Activated naive CD8-positive, alpha-beta T cell (primary cell): ENCODE data around the gene IRX2.

Experiments
- H3K27ac Mint-ChIP-seq: one replicate; pipeline ENCODE4 v1.8.0; 2021; ENCODE audit warnings: mixed read lengths
- H3K27me3 Mint-ChIP-seq: one replicate; pipeline ENCODE4 v1.8.0; 2021; ENCODE audit warnings: mixed read lengths
- H3K36me3 Mint-ChIP-seq: one replicate; pipeline ENCODE4 v1.8.0; 2021; ENCODE audit warnings: mixed read lengths
- H3K4me1 Mint-ChIP-seq: one replicate; pipeline ENCODE4 v1.8.0; 2021; ENCODE audit warnings: low read depth, mixed read lengths
- H3K4me3 Mint-ChIP-seq: one replicate; pipeline ENCODE4 v1.8.0; 2021; ENCODE audit warnings: mild to moderate bottlenecking, mixed read lengths
- H3K9me3 Mint-ChIP-seq: one replicate; pipeline ENCODE4 v1.8.0; 2021; ENCODE audit warnings: low read depth, mixed read lengths

IRX2 gene

DNA sequence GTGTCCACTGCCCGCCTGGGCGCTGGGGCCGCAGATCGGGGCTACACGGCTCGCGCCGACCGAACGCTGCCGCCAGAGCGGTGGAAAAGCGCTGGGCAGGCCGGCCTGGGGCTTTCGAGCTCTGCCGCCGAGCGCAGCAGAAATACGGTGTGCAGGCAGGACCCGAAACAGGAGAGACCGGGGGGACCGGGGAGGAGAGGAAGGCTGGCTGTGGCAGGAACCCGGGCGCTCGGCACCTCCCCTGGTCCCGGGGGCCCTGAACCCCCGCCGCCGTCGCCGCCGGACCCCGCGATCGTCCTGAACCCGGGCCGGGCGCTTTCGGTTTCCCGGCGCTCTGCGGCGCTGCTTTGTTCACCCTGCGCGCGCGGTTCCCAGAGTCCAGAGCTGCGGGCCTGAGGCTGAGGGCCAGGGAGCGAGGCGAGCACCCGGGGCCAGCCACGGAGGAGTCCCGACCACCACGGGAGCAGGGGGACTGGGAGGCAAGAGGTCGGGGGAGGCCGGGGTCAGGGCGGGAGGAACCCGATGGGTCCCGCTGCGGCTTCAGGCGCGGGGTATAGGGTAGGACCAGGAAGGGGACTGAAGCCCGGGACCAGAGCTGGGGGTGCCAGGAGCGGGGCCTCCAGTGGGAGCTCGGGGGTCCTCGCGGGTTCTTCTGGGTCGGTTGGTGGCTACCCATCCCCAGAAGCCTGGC lies 12.0 kb downstream of the IRX2 start:
- Mint-ChIP-seq H3K27me3 (peaks cover 26% of the 10 kb centered on the region), H3K4me1 (no peaks in the 10 kb centered on the region), H3K27ac (no peak overlapping the region), H3K9me3 (no peaks in the 10 kb centered on the region), H3K4me3 (no peak overlapping the region), H3K36me3 (no peaks in the 10 kb centered on the region)

DNA sequence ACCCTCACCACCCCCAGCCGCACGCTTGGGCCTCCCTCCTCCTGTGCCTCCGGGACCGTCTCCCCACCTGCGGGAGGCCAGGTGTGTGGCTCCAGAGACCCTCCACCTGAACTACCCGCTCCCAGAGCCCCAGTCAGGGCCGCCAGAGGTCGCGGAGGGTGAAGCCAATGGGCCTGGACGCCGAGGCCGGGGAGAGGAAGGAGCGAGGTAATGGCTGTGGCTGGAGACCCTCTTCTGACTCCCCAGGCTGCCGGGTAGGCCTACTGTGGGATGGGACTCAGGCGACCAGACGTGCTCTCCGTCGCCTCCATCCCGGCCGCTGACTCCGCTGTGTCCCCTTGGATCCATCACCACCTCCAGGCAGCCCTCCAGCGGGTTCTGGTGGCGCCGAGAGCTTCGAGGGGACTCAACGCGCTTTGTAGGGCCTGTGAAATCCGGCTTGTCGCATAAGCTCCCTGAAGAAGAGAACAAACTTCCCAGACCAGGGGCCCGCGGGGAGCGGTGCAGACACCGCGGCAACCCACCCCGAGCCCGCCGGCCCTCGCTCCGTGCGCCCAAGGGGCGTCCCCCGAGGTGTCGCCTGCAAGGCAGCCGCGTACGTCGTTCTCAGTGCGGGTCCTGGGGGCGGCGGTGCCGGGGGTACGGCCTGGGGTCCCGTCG lies 12.6 kb downstream of the IRX2 start:
- H3K9me3 Mint-ChIP-seq, result no peaks in the 10 kb centered on the region
- no peaks in the 10 kb centered on the region for H3K4me1 Mint-ChIP-seq
- no peak overlapping the region for H3K4me3 Mint-ChIP-seq
- peaks cover 24% of the 10 kb centered on the region for H3K27me3 Mint-ChIP-seq
- H3K27ac Mint-ChIP-seq, result no peak overlapping the region
- H3K36me3 Mint-ChIP-seq, result no peaks in the 10 kb centered on the region

GRCh38 chr5:2738156-2738699 lies 13.2 kb downstream of the IRX2 start:
- Mint-ChIP-seq H3K27ac (no peak overlapping the region), H3K4me3 (no peak overlapping the region), H3K36me3 (no peaks in the 10 kb centered on the region), H3K4me1 (no peaks in the 10 kb centered on the region), H3K27me3 (peaks cover 20% of the 10 kb centered on the region), H3K9me3 (no peaks in the 10 kb centered on the region)

GRCh38 chr5:2737273-2738155 lies 14.0 kb downstream of the IRX2 start:
- no peaks in the 10 kb centered on the region for H3K36me3 Mint-ChIP-seq
- no peaks in the 10 kb centered on the region for H3K4me1 Mint-ChIP-seq
- no peaks in the 10 kb centered on the region for H3K9me3 Mint-ChIP-seq
- H3K27me3 Mint-ChIP-seq, result peaks cover 18% of the 10 kb centered on the region
- H3K4me3 Mint-ChIP-seq, result no peak overlapping the region
- no peak overlapping the region for H3K27ac Mint-ChIP-seq

DNA sequence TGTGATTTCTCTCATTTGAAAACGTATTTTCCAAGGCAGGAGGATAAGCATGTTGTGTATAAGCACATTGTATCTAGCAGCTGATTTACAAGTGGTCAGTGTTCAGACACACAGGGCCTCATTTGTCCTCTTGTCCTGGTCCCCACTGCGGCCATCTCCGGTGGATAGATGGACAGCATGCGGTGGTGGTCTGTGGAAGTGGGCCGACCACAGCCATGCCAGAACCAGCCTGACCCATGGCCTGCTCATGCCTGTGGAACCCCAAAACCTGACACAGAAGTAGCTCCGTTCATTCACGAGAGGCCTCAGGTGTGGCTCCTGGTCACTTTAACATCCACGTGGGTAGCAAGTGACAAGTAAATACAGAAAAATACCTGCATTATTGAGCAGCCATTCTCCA lies 14.6 kb downstream of the IRX2 start:
- Mint-ChIP-seq H3K9me3 (no peaks in the 10 kb centered on the region), H3K36me3 (no peaks in the 10 kb centered on the region), H3K27ac (no peak overlapping the region), H3K27me3 (peaks cover 16% of the 10 kb centered on the region), H3K4me1 (no peaks in the 10 kb centered on the region), H3K4me3 (no peak overlapping the region)

GRCh38 chr5:2735996-2736395 lies 15.5 kb downstream of the IRX2 start:
- H3K9me3 Mint-ChIP-seq, result no peaks in the 10 kb centered on the region
- H3K27me3 Mint-ChIP-seq, result peaks cover 13% of the 10 kb centered on the region
- H3K27ac Mint-ChIP-seq, result no peak overlapping the region
- no peaks in the 10 kb centered on the region for H3K4me1 Mint-ChIP-seq
- H3K4me3 Mint-ChIP-seq, result no peak overlapping the region
- H3K36me3 Mint-ChIP-seq, result no peaks in the 10 kb centered on the region

- H3K27me3 Mint-ChIP-seq, result peaks cover 11% of the 10 kb centered on the region
- H3K9me3 Mint-ChIP-seq, result no peaks in the 10 kb centered on the region
- no peaks in the 10 kb centered on the region for H3K4me1 Mint-ChIP-seq
- H3K4me3 Mint-ChIP-seq, result no peak overlapping the region
- H3K27ac Mint-ChIP-seq, result no peak overlapping the region
- no peaks in the 10 kb centered on the region for H3K36me3 Mint-ChIP-seq
Measured at GRCh38 chr5:2732850-2733249, 18.6 kb downstream of the IRX2 start.

DNA sequence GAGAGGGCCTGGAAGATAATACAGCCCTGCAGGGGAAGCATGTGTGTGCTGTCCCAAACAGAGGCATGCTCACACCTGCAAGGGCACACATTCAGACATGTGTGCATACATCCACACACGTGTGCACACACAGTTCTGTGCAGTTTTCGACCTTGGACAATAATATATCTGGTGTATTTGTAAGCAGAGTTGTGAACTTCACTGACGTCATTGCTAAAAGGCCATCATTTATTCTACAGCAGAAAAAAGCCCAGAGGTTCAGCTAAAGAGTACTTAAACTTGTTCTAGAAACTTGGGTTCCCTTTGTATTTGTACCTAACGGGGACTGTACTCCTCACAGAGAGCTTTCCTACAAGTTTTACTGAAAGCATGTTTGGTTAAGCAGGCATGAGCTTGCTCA lies 19.5 kb downstream of the IRX2 start:
- Mint-ChIP-seq H3K4me3 (no peak overlapping the region), H3K27ac (no peak overlapping the region), H3K4me1 (no peaks in the 10 kb centered on the region), H3K27me3 (peaks cover 11% of the 10 kb centered on the region), H3K9me3 (no peaks in the 10 kb centered on the region), H3K36me3 (no peaks in the 10 kb centered on the region)

DNA sequence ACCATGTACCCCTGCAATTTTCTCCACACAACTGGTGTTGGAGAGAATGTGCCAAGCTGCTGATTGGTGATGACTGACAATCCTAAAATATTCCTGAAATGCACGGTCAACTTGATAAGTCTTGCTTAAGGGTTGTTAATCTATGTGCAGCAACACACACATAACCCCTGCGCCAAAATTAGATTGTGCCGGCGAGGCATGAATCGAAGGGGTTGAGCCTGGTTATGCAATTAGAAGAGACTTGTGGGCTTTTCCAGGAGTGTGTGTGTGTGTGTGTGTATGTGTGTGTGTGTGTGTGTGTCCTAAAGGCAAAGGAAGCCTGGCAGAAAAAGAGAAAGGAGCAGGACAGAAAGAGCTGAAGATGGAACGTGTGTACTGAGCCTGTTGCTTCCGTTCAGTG lies 22.3 kb downstream of the IRX2 start:
- H3K4me3 Mint-ChIP-seq, result no peak overlapping the region
- no peaks in the 10 kb centered on the region for H3K9me3 Mint-ChIP-seq
- no peak overlapping the region for H3K27ac Mint-ChIP-seq
- no peaks in the 10 kb centered on the region for H3K4me1 Mint-ChIP-seq
- no peaks in the 10 kb centered on the region for H3K36me3 Mint-ChIP-seq
- H3K27me3 Mint-ChIP-seq, result peaks cover 4% of the 10 kb centered on the region

- Mint-ChIP-seq H3K4me3 (no peak overlapping the region), H3K9me3 (no peaks in the 10 kb centered on the region), H3K27me3 (peaks cover 3% of the 10 kb centered on the region), H3K4me1 (no peaks in the 10 kb centered on the region), H3K27ac (no peak overlapping the region), H3K36me3 (no peaks in the 10 kb centered on the region)
Measured at GRCh38 chr5:2727550-2727949, 23.9 kb downstream of the IRX2 start.

DNA sequence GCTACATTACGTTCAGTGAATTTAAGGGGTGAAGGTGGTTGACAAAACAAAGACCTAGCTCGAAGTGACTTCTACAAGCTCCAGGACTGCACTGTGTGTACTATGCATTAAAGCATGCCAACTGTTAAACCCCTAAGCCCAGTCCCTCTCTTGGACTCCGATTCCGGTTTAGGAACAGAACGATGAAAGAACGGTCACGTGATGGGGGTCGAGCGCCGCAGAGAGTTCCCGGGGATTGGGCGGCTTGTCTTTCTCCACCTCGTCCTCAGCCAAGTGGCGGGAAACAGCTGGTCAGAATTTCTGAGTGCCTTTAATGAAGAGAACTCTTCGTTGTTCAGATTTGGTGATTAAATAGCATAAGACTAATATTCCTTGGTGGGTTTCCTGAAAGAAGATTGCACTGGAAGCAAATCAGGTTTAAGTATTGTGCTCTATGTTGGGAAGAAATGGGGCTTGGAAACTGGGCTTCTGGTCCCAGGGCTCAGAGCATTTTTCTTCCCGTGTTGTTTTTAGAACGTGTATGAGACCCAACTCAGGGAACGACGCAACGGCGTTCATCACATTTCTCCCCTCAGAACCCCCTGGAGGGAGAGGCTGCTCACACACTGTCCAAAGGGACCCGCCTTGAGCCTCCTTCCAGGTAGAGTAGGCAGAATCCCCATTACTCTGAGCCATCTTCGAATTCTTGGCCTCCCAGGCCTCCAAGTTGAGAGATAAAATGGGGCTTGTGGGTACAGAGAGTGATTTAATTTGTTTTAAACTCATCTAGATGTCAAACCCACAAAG lies 25.3 kb downstream of the IRX2 start:
- no peak overlapping the region for H3K4me3 Mint-ChIP-seq
- H3K27me3 Mint-ChIP-seq, result peaks cover 2% of the 10 kb centered on the region
- no peak overlapping the region for H3K27ac Mint-ChIP-seq
- no peaks in the 10 kb centered on the region for H3K36me3 Mint-ChIP-seq
- H3K4me1 Mint-ChIP-seq, result no peaks in the 10 kb centered on the region
- no peaks in the 10 kb centered on the region for H3K9me3 Mint-ChIP-seq

DNA sequence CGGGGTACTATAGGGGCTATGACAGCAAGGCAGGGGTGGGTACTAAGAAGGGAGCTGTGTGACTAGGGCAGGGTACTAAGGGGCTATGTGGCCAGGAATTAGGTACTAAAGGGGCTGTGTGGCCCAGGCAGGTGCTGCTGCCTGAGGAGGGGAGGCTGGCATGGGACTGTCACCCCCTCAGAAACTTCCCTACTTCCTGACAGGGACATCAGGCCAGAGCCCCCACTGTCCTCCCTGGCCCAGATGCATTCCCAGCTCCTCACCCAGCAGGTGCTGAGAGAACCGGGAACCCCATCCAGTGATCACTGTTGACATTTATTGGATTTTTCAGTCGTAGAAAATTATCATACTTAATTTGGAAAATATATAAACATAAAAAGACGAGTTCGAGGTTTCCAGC lies 26.6 kb downstream of the IRX2 start:
- Mint-ChIP-seq H3K36me3 (no peaks in the 10 kb centered on the region), H3K27me3 (peaks cover 2% of the 10 kb centered on the region), H3K27ac (no peak overlapping the region), H3K4me3 (no peak overlapping the region), H3K4me1 (no peaks in the 10 kb centered on the region), H3K9me3 (no peaks in the 10 kb centered on the region)

DNA sequence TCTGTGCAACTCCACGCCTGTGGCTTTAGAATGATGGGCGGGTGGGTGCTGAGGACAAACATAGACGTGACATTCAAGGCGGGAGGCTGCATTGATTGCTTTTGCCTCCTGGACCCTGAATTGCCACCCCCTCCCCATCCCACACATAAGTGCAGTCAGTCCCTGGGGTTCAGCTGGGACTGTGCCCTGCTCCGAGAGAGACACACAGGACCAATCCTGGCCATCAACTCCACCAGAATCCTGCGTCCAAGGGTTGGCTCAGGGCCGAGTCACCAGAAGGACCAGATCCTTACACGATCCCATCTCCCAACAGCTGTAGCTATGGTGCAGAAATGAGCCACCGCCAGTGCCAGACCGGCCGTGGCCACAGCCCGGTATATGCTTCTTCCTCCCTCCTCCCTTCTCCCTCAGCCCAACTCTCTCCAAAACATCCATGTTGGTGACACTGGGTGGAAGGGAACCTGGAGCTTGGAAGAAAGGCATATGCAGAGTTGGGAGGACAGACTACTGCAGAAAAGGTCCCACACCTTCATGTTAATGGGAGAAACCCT lies 27.4 kb downstream of the IRX2 start:
- Mint-ChIP-seq H3K27me3 (peaks cover 2% of the 10 kb centered on the region), H3K36me3 (no peaks in the 10 kb centered on the region), H3K27ac (no peak overlapping the region), H3K9me3 (no peaks in the 10 kb centered on the region), H3K4me1 (no peaks in the 10 kb centered on the region), H3K4me3 (no peak overlapping the region)

DNA sequence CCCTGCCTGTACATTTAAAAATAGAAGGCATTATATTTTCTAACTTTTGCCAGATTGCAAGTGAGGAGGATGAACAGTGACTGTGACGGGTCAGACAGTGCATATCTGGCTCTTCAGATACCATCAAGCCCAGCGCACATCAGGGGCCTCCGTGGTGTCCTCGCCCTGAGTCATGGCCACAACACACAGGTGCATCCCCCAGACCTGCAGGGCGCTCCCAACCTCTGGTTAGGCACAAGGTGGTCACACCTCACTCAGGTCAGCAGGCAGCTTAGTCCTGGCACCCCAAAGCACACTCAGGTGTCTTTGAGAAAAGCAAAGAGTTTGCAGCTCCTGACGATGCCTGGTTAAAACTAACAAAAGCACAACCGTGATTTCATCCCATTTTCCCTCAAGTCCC lies 28.6 kb downstream of the IRX2 start:
- no peaks in the 10 kb centered on the region for H3K9me3 Mint-ChIP-seq
- peaks cover 2% of the 10 kb centered on the region for H3K27me3 Mint-ChIP-seq
- H3K4me1 Mint-ChIP-seq, result no peaks in the 10 kb centered on the region
- H3K4me3 Mint-ChIP-seq, result no peak overlapping the region
- H3K27ac Mint-ChIP-seq, result no peak overlapping the region
- no peaks in the 10 kb centered on the region for H3K36me3 Mint-ChIP-seq
